Activated T-helper 1 cell treated with anti-CD3 and anti-CD28 coated beads, Interleukin-12 subunit alpha, Interleukin-12 subunit beta, Interleukin-2, Interleukin-4 antibody, amounts not matched to agents 30 ng/mL and 10 ng/mL and 1 ng/mL, durations not matched to agents 14 hours and 24 hours and 36 hours (primary cell): ENCODE measurements around the gene EXD2. TPM values are rescaled to one million over a fixed set of nuclear protein-coding genes. Genes with fewer than 3 reads are reported as not detected.

Experiments
- DNase-seq: peaks from one replicate; pipeline ENCODE4 v3.0.0; 2021; ENCODE audit warnings: low spot score
- H3K27ac Mint-ChIP-seq: one replicate; pipeline ENCODE4 v1.8.0; 2021; ENCODE audit warnings: mild to moderate bottlenecking, mixed read lengths
- H3K27me3 Mint-ChIP-seq: one replicate; pipeline ENCODE4 v1.8.0; 2022; ENCODE audit warnings: mild to moderate bottlenecking, moderate library complexity, mixed read lengths; ENCODE audit not compliant: insufficient read depth
- H3K36me3 Mint-ChIP-seq: one replicate; pipeline ENCODE4 v1.8.0; 2021; ENCODE audit warnings: low read depth, mixed read lengths
- H3K4me1 Mint-ChIP-seq: one replicate; pipeline ENCODE4 v1.8.0; 2021; ENCODE audit warnings: low read depth, mixed read lengths
- H3K4me3 Mint-ChIP-seq: one replicate; pipeline ENCODE4 v1.8.0; 2021; ENCODE audit warnings: mild to moderate bottlenecking, moderate library complexity, mixed read lengths
- H3K9me3 Mint-ChIP-seq: one replicate; pipeline ENCODE4 v1.8.0; 2021; ENCODE audit warnings: mixed read lengths
- intact Hi-C: fragments of 100-400 bp; cut with micrococcal nuclease; formaldehyde crosslinking; loops from one replicate; pipeline ENCODE4 v1.15.1; 2024
- total RNA-seq: library from RNA; stranded (reverse); gene quantifications from 2 replicates; pipeline ENCODE4 v1.2.3, GENCODE V29; 2022

Gene EXD2
- total RNA-seq, 1 donor from 2014 or later: 6.5 TPM

GRCh38 chr14:69242311-69243224 is 51.3 kb downstream of the EXD2 start:
- intact Hi-C loops: loop anchor here (1.0 to 5.0 kb wide), 4 partner anchors 114 to 332 kb away; partner anchors contain the start of genes CCDC177, ERH and SLC39A9
- no peak overlapping the region for H3K4me3 Mint-ChIP-seq

GRCh38 chr14:69244946-69245345 is 53.6 kb downstream of the EXD2 start:
- Mint-ChIP-seq H3K9me3 (no peaks in the 10 kb centered on the region), H3K4me3 (no peak overlapping the region), H3K27ac (no peak overlapping the region), H3K36me3 (no peaks in the 10 kb centered on the region), H3K4me1 (no peaks in the 10 kb centered on the region), H3K27me3 (peaks cover 2% of the 10 kb centered on the region)
- DNase-seq: no peak
- intact Hi-C loops: loop anchor here (5.0 kb wide), 1 partner anchor 152 kb away; the partner anchor contains the start of genes ERH and SLC39A9

More at GRCh38 chr14:69242311-69243224, 51.3 kb downstream of the EXD2 start:
- no peaks in the 10 kb centered on the region for H3K9me3 Mint-ChIP-seq
- H3K36me3 Mint-ChIP-seq: no peaks in the 10 kb centered on the region
- no peak overlapping the region for H3K27ac Mint-ChIP-seq
- H3K27me3 Mint-ChIP-seq: peaks cover 2% of the 10 kb centered on the region
- H3K4me1 Mint-ChIP-seq: no peaks in the 10 kb centered on the region
- DNase-seq: peak; percentile 27

- intact Hi-C loops: no loop called here
- no peaks in the 10 kb centered on the region for H3K9me3 Mint-ChIP-seq
- H3K27me3 Mint-ChIP-seq: peaks cover 2% of the 10 kb centered on the region
- H3K27ac Mint-ChIP-seq: no peak overlapping the region
- DNase-seq: no peak
- H3K4me1 Mint-ChIP-seq: no peaks in the 10 kb centered on the region
- H3K4me3 Mint-ChIP-seq: no peak overlapping the region
- no peaks in the 10 kb centered on the region for H3K36me3 Mint-ChIP-seq
These were observed 55.0 kb downstream of the EXD2 start for GRCh38 chr14:69246331-69246730.

- intact Hi-C loops: no loop called here
- Mint-ChIP-seq H3K9me3 (no peaks in the 10 kb centered on the region), H3K36me3 (no peaks in the 10 kb centered on the region), H3K4me1 (no peaks in the 10 kb centered on the region), H3K27me3 (peaks cover 2% of the 10 kb centered on the region), H3K27ac (no peak overlapping the region), H3K4me3 (no peak overlapping the region)
- DNase-seq: no peak
These were observed 56.6 kb downstream of the EXD2 start for GRCh38 chr14:69247676-69248440.

GRCh38 chr14:69249603-69250002 is 58.3 kb downstream of the EXD2 start:
- Mint-ChIP-seq H3K27ac (no peak overlapping the region), H3K4me3 (no peak overlapping the region), H3K36me3 (no peaks in the 10 kb centered on the region), H3K9me3 (no peaks in the 10 kb centered on the region), H3K27me3 (peaks cover 11% of the 10 kb centered on the region), H3K4me1 (no peaks in the 10 kb centered on the region)
- intact Hi-C loops: no loop called here
- DNase-seq: no peak

- Mint-ChIP-seq H3K9me3 (no peaks in the 10 kb centered on the region), H3K4me3 (no peak overlapping the region), H3K27ac (no peak overlapping the region), H3K27me3 (peaks cover 21% of the 10 kb centered on the region), H3K4me1 (no peaks in the 10 kb centered on the region), H3K36me3 (no peaks in the 10 kb centered on the region)
- DNase-seq: no peak
- intact Hi-C loops: no loop called here
These were observed 61.6 kb downstream of the EXD2 start for GRCh38 chr14:69252851-69253250.

GRCh38 chr14:69259168-69259526 is 67.8 kb downstream of the EXD2 start:
- Mint-ChIP-seq H3K4me1 (peaks cover 6% of the 10 kb centered on the region), H3K4me3 (peak overlapping the region; percentile 28), H3K27ac (no peak overlapping the region), H3K9me3 (no peaks in the 10 kb centered on the region), H3K36me3 (no peaks in the 10 kb centered on the region), H3K27me3 (peaks cover 57% of the 10 kb centered on the region)
- intact Hi-C loops: no loop called here
- DNase-seq: no peak

GRCh38 chr14:69259527-69260189 is 68.4 kb downstream of the EXD2 start, which contains the start of gene GALNT16:
Gene GALNT16 (plus strand): TSS chr14:69260158. CDS start chr14:69260291, 133 bp downstream.
- Mint-ChIP-seq H3K27ac (no peak within 1 kb of the TSS), H3K27me3 (peaks cover 56% of the 10 kb centered on the region), H3K9me3 (no peaks in the 10 kb centered on the region)

GRCh38 chr14:69260190-69260860 is 69.0 kb downstream of the EXD2 start:
- DNase-seq: no peak
- Mint-ChIP-seq H3K27me3 (peaks cover 54% of the 10 kb centered on the region), H3K27ac (no peak overlapping the region), H3K4me3 (peak overlapping the region; percentile 42), H3K36me3 (no peaks in the 10 kb centered on the region), H3K9me3 (no peaks in the 10 kb centered on the region), H3K4me1 (peaks cover 6% of the 10 kb centered on the region)
- intact Hi-C loops: loop anchor here (5.0 kb wide), 1 partner anchor 312 kb away; the partner anchor contains the start of gene CCDC177

More at GRCh38 chr14:69259527-69260189, 68.4 kb downstream of the EXD2 start, which contains the start of gene GALNT16:
- H3K4me1 Mint-ChIP-seq: peaks cover 6% of the 10 kb centered on the region
- no peaks in the 10 kb centered on the region for H3K36me3 Mint-ChIP-seq
- no peak for DNase-seq
- peak within 1 kb of the TSS; percentile 42 for H3K4me3 Mint-ChIP-seq
- intact Hi-C loops: loop anchor here (5.0 kb wide), 1 partner anchor 313 kb away; the partner anchor contains the start of gene CCDC177

- Mint-ChIP-seq H3K9me3 (no peaks in the 10 kb centered on the region), H3K27ac (no peak overlapping the region), H3K4me3 (peak overlapping the region; percentile 65), H3K4me1 (peaks cover 6% of the 10 kb centered on the region), H3K36me3 (no peaks in the 10 kb centered on the region), H3K27me3 (peaks cover 52% of the 10 kb centered on the region)
- intact Hi-C loops: loop anchor here (1.0 to 5.0 kb wide), 2 partner anchors 199 to 311 kb away; partner anchors contain the start of gene CCDC177
- DNase-seq: peak; percentile 16
These were observed 69.7 kb downstream of the EXD2 start for GRCh38 chr14:69260861-69261564.

GRCh38 chr14:69261761-69262331 is 70.5 kb downstream of the EXD2 start:
- Mint-ChIP-seq H3K27me3 (peaks cover 48% of the 10 kb centered on the region), H3K4me1 (peaks cover 6% of the 10 kb centered on the region), H3K36me3 (no peaks in the 10 kb centered on the region), H3K27ac (no peak overlapping the region), H3K4me3 (peak overlapping the region; percentile 65), H3K9me3 (no peaks in the 10 kb centered on the region)
- intact Hi-C loops: loop anchor here (1.0 to 5.0 kb wide), 2 partner anchors 198 to 310 kb away; partner anchors contain the start of gene CCDC177
- DNase-seq: no peak
